K562 treated with DMSO at 1 percent for 12 hours (cell line): ENCODE measurements around the gene PRKCH. TPM values are rescaled to one million over a fixed set of nuclear protein-coding genes. Genes with fewer than 3 reads are reported as not detected.

ENCODE experiments used
- total RNA-seq: library from RNA; unstranded; fragments of 300-600 nt; gene quantifications from 2 replicates; pipeline ENCODE4 v1.2.3, GENCODE V29; 2022; ENCODE audit not compliant: insufficient read depth

PRKCH gene
- total RNA-seq, result 2.9 and 6.6 TPM in 2 replicates

DNA sequence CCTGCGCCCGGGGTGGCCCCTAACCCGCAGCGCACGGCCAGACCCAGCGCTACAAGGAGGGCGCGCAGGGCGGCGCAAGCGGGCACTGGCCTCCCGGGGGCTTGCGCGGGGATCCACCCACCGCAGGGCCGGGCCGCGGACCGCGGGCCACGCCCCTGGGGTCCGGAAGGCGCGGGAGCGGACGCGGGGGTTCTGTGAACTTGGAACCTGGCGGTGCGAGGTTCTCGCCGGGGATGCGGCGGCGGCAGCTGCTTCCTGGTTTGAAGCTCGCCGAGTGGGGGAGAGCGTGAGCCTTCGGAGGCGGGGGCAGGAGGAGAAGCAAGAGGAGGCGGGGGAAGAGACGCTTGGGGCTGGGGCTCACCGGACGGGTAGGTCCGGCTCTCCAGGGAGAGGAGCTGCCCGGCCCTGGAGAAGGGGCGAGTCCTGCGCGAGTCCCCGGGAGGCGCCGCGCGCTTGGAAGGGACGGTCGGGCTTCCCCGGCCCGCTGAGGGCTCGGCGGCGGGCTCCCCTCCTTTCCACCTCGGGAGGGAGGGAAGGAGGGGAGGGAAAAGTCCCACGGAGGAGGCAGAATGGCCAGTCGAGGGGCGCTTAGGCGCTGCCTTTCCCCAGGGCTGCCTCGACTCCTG is at the start of gene PRKCH:
TSS of gene PRKCH (plus strand) at position 195 of the 626 bp plus-strand sequence. CDS start 523 bp downstream, outside the sequence.

DNA sequence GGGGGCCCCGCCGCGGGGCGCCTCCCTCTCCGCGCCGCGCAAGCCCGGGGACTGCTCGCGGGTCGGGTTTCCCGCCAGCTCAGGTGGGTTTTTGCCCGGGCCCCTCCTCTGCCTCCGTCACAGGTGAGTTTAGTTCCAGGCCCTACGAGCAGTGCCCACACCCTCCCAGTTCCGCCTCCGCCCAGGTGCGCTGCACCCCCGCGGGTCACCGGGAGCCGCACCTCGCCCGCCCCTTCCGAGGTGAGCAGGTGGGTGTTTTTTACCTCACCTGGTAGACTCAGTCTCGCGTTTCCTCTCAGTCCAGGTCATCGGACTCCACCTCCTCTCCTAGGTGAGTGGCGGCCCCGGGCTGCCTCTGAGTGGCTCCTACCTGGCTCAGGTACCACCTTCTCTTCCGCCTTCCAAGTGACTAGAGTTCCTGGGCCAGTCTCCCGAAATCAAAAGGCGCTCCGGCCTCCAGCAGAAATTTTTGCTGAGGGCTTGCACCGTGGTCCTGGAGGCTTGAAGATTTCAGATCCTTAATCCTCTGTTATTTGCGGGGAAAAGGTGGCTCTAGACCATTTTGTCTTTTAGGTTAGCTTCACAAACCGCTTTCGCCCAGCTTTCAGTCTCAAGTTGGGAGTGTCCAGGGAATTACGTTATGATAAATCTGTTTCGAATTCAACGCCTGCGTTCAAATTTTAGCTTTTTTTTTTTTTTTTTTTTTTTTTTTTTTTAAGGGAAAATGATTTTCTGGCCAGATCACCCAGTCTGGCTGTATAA is 40.0 kb upstream of the PRKCH start, which contains the start of gene TMEM30B:
TSS of gene TMEM30B (minus strand) at position 153 of the 762 bp plus-strand sequence. CDS start 191 bp downstream, outside the sequence.

Other genes with a start within 250 kb of the PRKCH start
- not detected in 2 replicates for gene TMEM30B, start 40.2 kb upstream of the PRKCH start, total RNA-seq